Stimulated activated CD8-positive, alpha-beta memory T cell treated with anti-CD3 and anti-CD28 coated beads, Interleukin-12 subunit alpha, Interleukin-12 subunit beta, amount 100 ng/mL, for 24 hours (primary cell): ENCODE measurements around the gene GGA1.
"Not testable (repeated sequence)": the region's sequence is repeated elsewhere in the genome, so short reads cannot be mapped to it uniquely, and the experiment has no call there.

ENCODE experiments used
- DNase-seq: peaks from one replicate; pipeline ENCODE4 v3.0.0-alpha.2; 2020; ENCODE audit errors: extremely low read depth

The GGA1 gene

DNA sequence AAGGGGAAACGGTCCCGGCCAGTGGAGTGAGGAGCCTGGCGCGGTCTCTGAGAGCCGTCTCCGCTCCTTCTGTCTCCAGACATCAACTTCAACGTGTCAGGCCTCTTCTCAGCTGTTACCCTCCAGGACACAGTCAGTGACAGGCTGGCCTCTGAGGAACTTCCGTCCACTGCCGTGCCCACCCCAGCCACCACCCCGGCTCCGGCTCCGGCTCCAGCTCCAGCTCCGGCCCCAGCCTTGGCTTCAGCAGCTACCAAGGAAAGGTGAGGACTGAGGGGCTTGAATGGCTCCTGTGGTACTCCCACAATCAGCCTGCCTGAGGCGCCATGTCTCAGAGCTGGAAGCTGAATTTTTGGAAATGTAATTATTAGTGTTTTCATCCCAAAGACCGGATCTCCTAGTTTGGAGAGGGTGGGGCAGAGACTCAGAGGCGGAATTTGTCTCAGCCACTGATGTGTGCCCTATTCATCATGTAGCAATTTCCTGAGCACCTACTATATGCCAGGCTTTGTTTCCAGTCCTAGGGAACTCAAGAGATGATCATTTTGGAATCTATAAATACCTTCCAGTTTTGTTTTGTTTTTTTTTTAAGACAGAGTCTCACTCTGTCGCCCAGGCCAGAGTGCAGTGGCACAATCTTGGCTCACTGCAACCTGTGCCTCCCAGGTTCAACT is 42.0 kb downstream of the GGA1 start:
- no peak for DNase-seq

DNA sequence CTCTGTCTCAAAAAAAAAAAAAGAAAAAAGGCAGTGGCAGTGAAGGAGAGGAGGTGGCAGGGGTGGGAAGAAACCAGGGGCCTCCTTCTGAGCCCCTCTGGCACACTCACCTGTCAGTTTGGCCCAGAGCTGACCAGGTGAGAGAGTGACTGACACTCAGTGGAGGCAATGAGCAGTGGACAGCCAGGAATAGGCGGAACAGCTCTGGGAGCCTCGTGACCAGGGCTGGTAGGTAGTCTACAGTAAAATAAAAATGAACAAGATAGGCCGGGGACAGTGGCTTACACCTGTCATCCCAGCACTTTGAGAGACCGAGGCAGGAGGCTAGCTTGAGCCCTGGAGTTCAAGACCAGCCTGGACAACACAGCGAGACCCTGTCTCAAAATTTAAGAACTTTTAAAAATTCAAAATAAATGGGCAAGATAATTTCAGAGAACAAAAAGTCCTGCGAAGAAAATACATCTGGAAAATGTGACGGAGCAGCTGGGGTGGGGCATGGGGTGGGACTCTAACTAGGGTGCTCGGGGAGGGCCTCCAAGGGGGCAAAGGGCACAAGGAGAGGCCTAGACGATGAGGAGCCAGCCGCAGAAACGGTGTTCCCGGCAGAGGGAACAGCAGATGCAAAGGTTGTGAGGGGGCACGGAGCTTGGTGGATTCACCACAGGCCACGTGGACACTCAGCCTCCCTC is 46.1 kb downstream of the GGA1 start:
- DNase-seq, result no peak

DNA sequence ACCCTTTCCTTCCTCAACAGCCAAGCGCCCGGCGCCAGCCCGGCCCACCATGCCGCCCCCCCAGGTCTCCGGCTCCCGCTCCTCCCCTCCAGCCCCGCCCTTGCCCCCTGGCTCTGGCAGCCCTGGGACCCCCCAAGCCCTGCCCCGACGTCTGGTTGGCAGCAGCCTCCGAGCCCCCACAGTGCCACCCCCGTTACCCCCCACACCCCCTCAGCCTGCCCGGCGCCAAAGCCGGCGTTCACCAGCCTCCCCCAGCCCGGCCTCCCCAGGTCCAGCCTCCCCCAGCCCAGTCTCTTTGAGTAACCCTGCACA is 46.6 kb downstream of the GGA1 start:
- DNase-seq, result no peak

DNA sequence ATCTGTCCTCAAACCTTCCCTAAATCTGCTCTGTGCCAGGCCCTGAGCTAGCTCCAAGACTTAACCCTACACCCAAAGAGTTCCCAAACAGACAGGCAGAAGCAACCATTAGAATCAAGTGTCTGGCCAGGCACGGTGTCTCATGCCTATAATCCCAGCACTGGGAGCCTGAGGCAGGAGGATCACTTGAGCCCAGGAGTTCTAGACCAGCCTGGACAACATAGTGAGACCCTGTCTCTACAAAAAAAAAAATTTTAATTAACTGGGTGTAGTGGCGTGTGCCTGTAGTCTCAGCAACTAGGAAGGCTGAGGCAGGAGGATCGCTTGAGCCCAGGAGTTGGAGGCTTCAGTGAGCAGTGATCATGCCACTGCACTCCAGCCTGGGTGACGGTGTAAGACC is 47.9 kb downstream of the GGA1 start:
- not testable (repeated sequence) for DNase-seq

DNA sequence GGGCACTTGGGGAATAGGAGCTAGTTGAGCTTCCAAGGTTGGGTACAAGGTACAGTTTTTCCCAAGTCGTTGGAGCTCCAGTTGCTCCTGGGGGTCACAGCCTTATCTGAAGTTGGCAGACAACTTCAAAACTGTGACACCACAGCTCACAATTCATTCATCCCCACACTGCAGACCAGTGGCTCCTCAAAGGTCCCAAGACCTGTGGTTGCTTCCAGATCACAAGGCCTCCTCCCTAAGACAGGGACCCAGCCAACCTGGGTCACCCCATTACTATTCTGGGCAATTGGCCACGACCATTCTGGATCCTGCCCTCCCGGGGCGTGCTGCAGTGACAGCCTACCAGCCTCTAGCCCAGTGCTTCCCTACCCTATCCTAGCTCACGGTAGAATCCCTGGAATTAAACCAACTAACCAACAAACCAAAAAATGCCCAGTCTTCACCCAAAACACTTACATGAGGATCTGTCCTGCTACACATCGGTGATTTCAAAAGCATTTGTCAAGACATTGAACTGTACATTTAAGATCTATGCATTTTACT is 49.0 kb downstream of the GGA1 start:
- no peak for DNase-seq

DNA sequence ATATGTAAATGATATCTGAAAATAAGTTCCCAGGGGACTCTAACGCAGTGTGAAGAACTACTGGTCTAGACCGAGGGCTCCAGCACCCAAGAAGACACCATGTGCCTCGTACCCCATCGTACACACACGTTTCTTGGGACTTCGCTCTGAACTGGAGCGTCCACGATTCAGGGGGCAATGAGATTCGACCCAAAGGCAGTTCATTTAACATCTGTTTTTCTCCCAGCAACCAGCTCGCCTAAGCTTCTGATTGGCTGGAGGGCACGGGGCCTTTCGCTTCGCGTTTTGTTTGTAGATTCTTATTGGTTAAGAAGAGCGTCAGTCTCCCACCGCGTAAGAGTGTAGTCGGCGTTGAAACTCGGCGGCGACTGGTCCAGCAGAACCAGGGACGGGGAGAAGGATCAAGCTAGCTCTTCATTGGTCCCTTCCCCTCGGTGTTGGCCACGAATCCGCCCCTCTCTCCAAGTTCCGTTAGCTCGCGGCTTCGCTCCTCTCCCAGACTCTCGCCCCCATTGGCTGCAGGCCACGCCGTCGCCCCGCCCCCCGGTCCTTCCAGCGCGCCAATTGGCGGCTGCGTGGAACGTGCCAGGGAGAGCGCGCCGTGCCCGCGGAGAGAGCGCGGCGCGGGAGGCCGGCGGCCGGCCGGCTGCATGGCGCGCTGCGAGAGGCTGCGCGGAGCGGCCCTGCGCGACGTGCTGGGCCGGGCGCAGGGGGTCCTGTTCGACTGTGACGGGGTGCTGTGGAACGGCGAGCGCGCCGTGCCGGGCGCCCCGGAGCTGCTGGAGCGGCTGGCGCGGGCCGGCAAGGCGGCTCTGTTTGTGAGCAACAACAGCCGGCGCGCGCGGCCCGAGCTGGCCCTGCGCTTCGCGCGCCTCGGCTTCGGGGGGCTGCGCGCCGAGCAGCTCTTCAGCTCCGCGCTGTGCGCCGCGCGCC is 49.8 kb downstream of the GGA1 start, which contains the start of gene PDXP:
TSS of gene PDXP (plus strand) at position 591 of the 933 bp plus-strand sequence. CDS start at position 651, 60 bp downstream.
- DNase-seq, result peak; percentile 98

DNA sequence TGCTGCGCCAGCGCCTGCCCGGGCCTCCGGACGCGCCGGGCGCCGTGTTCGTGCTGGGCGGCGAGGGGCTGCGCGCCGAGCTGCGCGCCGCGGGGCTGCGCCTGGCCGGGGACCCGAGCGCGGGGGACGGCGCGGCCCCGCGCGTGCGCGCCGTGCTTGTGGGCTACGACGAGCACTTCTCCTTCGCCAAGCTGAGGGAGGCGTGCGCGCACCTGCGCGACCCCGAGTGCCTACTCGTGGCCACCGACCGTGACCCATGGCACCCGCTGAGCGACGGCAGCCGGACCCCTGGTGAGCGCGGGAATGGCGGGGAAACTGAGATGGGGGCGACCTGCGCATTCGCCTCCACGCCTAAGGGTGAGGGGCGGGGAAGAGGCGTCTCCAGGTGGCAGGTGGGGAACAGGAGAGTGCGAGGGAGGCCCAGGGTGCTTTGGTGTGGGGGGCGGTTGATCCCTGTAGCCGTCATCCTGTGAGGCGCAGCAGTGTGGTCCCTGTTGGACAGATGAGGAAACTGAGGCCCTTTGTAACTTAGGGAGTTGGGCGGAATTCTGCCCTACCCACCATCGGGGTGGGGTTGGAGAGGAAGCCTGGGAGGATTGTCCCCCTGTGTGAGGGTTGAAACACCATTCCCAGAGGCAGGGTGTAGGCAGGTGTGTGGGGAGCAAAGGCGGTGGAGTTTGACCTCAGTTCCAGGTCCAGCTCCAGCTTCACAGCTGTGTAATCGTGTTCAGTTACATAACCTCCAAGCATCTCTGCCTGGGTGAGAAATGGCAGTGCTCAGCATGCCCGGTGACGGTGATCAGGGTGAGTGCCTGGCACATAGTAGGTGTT is 50.6 kb downstream of the GGA1 start:
- DNase-seq, result no peak

DNA sequence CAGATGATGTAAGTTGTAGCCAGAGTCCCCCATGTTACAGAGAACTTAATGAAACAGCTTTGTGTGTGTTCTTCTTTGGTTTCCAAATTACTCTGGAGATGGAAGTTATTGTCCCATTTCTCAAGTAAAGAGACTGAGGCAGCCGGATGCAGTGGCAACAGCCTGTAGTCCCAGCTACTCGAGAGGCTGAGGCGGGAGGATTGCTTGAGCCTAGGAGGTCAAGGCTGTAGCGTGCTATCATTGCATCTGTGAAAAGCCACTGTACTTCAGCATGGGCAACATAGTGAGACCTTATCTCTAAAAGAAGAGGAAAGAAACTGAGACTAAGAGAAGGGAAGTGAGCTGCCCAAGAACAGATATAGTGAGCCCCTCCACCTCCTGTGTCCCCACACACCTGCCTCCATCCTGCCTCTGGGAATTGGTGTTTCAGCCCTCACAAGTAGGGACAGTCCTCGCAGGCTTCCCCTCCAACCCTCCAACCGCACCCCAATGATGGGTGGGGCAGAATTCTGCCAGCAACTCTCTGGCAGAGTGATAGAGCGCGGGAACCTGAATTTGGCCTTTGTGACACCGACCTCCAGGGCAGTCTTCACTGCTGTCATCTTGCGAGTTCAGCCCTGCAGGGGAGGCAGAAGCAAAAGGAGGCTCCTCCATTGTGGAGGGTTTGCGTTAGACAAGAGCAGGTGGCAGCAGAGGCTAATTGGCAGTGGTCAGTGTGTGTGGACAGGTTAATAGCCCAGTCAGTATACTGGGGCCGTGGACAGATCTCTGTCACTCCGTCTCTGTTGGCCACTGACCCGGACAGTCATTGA is 51.5 kb downstream of the GGA1 start:
- DNase-seq, result no peak

DNA sequence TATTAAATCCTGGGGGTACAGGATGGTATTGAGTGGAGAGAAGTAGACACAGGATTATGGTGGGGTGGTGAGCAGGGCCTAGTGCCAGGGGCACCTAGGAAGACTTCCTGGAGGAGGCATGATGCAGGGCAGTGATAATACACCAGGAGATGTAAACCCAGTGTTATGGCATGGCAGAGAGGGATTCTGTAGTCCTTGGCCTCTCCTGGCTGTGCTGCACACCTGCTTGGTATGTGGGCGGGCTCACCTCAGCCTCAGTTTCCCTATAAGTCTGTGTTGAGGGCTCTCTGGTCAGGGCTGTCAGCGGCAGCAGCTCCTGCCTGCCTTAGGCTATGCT is 52.0 kb downstream of the GGA1 start:
- no peak for DNase-seq

DNA sequence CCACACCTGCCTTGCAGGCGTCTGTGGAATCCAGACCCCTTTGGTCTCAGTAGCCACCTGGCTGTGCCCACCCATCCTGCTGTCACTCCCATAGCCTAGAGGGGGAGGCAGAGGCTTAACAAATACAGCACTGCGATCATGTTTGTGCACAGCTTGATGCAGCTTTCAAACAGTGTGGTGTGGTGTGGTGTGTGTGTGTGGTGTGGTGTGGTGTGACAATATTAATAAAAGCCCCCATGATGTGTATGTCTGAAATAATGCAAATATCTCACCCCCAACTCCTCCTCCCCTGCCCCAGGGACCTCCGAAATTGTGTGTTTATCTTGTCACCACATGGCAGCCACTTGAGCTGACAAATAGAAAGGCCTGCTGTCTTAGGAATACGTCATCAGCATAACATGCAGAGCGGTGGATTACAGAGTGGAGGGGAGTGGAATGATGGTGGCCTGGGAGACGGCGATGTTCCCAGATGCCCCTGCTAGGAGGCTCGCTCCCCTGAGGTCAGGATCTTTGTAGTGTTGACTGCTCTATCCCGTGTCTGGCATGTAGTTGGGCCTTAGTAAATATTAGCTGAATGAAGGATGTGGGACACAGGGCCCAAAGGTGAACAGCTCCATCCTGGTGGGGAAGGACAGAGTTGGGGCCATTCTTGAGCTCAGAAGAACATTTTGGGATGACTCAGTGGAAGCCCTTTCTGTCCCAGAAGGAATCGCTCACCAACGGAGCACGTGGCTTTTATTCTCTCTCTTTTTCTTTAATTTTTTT is 52.7 kb downstream of the GGA1 start:
- no peak for DNase-seq

DNA sequence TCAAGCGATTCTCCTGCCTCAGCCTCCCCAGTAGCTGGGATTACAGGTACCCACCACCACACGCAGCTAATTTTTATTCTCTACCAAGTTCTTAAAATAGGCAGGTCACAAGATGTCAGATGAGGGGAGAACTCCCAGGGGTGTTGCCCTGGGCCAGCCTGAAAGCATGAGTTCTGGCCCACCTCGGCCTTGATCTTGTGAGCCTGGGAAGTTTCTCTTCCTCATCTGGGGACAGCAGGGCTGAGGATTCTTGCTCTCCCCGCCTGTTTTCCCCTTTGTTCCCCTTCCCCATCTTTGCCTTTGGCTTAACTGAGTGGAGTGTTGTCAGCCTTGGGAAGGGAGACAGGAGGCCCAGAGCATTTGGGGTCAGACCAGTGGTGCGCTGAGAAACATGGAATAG is 53.4 kb downstream of the GGA1 start:
- DNase-seq, result no peak

DNA sequence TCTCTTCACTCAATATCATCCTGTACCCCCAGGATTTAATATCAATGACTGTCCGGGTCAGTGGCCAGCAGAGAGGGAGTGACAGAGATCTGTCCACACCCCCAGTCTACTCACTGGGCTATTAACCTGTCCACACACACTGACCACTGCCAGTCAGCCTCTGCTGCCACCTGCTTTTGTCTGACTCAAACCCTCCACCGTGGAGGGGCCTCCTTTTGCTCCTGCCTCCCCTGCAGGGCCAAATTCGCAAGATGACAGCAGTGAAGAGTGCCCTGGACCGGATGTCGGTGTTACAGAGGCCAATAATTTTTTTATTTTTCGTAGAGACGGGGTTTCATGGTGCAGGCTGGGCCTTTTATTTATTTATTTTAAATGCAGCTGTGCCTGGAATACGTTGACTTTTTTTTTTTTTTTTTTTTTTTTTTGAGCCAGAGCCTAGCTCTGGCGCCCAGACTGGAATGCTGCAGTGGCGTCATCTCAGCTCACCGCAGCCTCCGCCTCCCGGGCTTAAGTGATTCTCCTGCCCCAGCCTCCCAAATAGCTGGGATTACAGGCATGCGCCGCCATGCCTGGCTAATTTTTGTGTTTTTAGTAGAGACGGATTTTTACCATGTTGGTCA is 55.0 kb downstream of the GGA1 start:
- no peak for DNase-seq

DNA sequence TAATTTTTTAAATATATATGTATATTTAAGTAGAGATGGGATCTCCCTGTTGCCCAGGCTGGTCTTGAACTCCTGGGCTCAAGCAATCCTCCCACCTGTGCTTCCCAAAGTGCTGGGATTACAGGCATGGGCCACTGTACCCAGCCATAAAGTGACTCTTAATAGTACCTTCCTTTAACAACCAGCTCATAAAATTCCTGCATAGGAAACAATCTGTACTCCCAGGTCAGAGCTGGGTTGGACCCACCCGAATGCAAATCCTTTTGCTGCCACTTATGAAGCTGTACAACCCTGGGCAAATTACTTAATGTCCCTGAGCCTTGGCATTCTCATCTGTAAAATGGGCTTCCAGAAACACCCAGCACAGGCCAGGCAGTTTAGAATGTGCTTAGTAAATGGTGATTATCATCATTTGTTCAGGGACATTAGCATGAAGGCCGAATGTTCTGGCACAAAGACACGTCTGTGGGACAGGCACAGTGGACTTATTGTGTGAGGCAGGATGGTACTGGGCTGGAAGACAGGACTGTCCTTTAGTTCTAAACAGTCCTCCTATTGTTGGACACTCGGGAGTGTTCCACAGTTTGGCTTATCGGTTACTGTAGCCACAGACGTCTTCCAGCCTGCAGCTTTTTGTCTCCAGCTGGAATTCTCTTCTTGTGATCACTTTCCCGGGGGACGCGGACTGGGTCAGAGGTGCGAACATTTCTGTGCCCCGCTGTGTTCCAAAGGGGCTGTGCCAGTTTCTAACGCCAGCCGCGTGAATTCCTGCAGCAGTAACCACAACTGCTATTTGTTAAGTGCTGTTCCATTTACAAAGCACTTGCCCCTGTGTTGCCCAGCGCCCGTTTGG is 55.8 kb downstream of the GGA1 start:
- DNase-seq, result no peak

DNA sequence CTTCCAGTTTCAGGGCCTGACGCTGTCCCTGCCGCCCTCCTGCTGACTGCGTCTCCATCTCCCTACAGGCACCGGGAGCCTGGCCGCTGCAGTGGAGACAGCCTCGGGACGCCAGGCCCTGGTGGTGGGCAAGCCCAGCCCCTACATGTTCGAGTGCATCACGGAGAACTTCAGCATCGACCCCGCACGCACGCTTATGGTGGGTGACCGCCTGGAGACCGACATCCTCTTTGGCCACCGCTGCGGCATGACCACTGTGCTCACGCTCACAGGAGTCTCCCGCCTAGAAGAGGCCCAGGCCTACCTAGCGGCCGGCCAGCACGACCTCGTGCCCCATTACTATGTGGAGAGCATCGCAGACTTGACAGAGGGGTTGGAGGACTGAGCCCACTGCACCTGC is 56.9 kb downstream of the GGA1 start:
- no peak for DNase-seq

DNA sequence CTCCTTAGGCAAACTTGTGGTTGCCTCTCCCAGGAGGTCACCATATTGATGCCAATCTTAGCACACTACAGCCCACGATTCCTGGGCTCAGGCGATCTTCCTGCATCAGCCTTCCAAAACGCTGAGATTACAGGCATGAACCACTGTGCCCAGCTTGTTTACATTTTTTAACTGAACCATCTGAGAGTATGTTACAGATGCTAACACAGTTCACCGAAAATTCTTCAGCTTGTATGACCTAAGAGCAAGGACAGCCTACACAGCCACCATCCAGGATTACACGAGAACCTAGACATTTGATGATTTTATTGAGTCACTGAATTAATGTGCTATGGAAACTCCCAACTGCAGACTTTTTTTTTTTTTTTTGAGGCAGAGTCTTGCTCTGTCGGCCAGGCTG is 61.0 kb downstream of the GGA1 start:
- no peak for DNase-seq

DNA sequence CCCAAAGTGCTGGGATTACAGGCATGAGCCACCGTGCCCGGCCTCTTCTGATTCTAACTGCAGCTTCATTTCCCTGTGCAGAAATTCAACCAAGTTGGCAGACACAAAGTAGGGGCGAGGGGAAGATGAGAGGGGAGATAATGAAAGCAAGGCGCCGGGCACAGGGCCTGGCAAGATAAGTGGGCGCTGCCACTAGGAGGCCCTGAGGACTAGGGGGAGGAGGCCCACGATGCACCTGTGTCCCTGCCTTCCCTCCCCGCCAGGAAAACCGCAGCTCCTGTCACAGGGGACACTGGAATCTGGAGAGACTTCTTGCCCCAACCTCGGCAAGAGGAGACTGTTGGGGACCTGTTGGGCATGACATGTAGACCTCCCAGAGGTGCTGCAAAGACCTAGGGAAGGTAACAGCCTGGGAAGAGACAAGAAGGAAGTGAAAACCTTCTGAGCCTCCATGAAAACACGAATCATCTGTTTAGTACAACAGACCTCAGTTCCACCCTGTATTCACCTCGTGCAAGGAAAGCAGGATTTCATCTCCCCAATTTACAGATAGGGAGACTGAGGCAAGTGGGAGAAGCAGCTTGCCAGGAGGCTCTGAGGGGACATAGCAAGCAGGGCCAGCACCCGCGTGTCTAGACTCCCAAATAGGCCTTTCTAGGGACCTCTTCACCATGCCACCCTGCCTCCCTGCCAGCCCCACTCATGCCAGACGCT is 63.7 kb downstream of the GGA1 start:
- no peak for DNase-seq

DNA sequence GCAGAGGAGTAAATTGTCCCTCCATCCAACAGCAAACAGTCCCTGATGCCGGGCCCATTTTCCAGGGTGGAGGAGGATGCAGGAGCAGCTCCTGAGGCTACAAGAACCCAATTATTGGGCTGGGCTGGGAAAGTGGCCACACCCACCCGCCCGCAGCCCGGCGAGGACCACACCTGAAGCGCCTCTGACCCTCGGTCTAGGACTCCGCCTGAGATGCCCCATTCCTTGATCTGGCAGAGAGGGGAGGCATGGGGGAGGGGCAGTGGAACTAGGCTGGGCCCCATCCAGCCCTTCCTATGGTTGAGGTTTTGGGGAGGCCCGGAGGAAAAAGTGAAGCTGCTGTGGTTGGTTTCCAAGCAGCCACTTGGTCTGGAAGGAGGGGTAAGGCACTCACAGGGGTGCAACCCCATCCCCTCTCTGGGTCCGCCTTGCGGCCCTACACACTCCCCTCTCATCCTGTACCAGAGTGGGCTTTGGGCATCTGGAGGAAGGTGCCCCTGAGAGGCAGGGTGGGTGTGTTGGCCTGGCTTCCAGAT is 64.4 kb downstream of the GGA1 start:
- DNase-seq, result no peak

DNA sequence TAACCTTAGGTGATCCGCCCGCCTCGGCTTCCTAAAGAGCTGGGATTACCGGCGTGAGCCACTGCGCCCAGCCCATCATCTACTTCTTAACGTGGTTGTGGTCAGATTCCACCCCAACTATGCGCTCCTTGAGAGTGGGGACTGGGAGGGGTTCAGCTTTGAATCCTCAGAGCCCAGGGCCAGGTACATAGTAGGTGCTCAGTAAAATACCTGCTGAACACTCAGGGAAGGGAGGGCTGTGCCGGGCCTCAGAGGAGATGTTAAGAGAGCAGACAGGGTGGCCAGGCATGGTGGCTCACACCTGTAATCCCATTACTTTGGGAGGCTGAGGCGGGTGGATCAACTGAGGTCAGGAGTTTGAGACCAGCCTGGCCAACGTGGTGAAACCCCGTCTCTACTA is 65.6 kb downstream of the GGA1 start:
- no peak for DNase-seq
